ENCODE measurements around the gene PSMB10.

GRCh38 chr16:67924140-67924906 is 12.3 kb downstream of the PSMB10 start:
- TF ChIP-seq EZH2 (IDR thresholded peaks at IDR 0.05; ENCODE audit: borderline replicate concordance, low read depth, low read length, severe bottlenecking), result no peak
- TF ChIP-seq POLR2AphosphoS5 (IDR thresholded peaks at IDR 0.05; ENCODE audit: insufficient read depth, low read depth, low read length), result no peak
- TF ChIP-seq MAX (IDR thresholded peaks at IDR 0.05; ENCODE audit: insufficient read depth, insufficient read length), result no peak

All from endothelial cell of umbilical vein (primary cell).